Camera-type eye (tissue), 1 donor: ENCODE data around the gene OR9G4. TPM values are rescaled to one million over a fixed set of nuclear protein-coding genes. Genes with fewer than 3 reads are reported as not detected.

Experiments
- total RNA-seq: library from RNA; depleted of rRNA; stranded (reverse); fragments of >200 nt; gene quantifications from one replicate; pipeline ENCODE4 v1.2.3, GENCODE V29; 2014

Gene OR9G4
- not detected for total RNA-seq

GRCh38 chr11:56748597-56748996, at the start of gene OR9G4:
Gene OR9G4, minus strand, starts transcription at chr11:56748697. Its CDS starts 4,931 bp downstream, at chr11:56743766.

GRCh38 chr11:56698795-56699194, 49.7 kb downstream of the OR9G4 start, which contains the start of gene OR9G1:
Gene OR9G1, plus strand, starts transcription at chr11:56699095. Its CDS starts 1,293 bp downstream, at chr11:56700388.

Other genes with a start within 250 kb of the OR9G4 start
- gene OR5M11, start 205.4 kb downstream of the OR9G4 start, total RNA-seq, result not detected
- gene OR5M10, start 171.0 kb downstream of the OR9G4 start, total RNA-seq, result not detected
- gene OR5M1, start 133.8 kb downstream of the OR9G4 start, total RNA-seq, result not detected
- gene OR5AP2, start 106.3 kb downstream of the OR9G4 start, total RNA-seq, result not detected
- gene OR5AR1, start 85.0 kb downstream of the OR9G4 start, total RNA-seq, result not detected
- not detected for gene OR9G1, start 49.6 kb downstream of the OR9G4 start, total RNA-seq
- gene OR5AK2, start 240.2 kb upstream of the OR9G4 start, total RNA-seq, result not detected